ENCODE results near the gene LRRC38. TPM values are rescaled to one million over a fixed set of nuclear protein-coding genes. Genes with fewer than 3 reads are reported as not detected.

The LRRC38 gene
- total and polyA plus RNA-seq, 12 donors = 3.2 to 60.3 (median 9.5) TPM

GRCh38 chr1:13494712-13495111, 19.1 kb downstream of the LRRC38 start:
- WGBS, 4 donors = 41 to 70% (median 67%) methylated on average over 6 of the region's 6 CpGs
- no peaks in the 10 kb centered on the region for H3K36me3 ChIP-seq (replicated peaks in 1 of 2)
- H3K4me1 ChIP-seq (replicated peaks in 1 of 2) = peaks cover 7 to 12% of the 10 kb centered on the region in 2 donors
- H3K9me3 ChIP-seq (replicated peaks in 1 of 3) = no peaks in the 10 kb centered on the region
- intact Hi-C loops (cut with DNase I) = no loop called here
- peak overlapping the region in 2 of 5 donors; percentile 62 to 71 for H3K27ac ChIP-seq
- H3K27me3 ChIP-seq = no peaks in the 10 kb centered on the region
- H3K4me3 ChIP-seq = no peak overlapping the region
- TF ChIP-seq CTCF (IDR thresholded peaks at IDR 0.05) (no peak), POLR2A (IDR thresholded peaks at IDR 0.05) (no peak)
- DNase-seq = no peak

GRCh38 chr1:13494025-13494424, 19.8 kb downstream of the LRRC38 start:
- H3K27me3 ChIP-seq = no peaks in the 10 kb centered on the region
- no peaks in the 10 kb centered on the region for H3K9me3 ChIP-seq (replicated peaks in 1 of 3)
- TF ChIP-seq POLR2A (IDR thresholded peaks at IDR 0.05) = no peak
- no peak for TF ChIP-seq CTCF (IDR thresholded peaks at IDR 0.05)
- intact Hi-C loops (cut with DNase I) = no loop called here
- no peak overlapping the region for H3K4me3 ChIP-seq
- H3K4me1 ChIP-seq (replicated peaks in 1 of 2) = peaks cover 8 to 12% of the 10 kb centered on the region in 2 donors
- no peaks in the 10 kb centered on the region for H3K36me3 ChIP-seq (replicated peaks in 1 of 2)
- 52 to 69% (median 54%) methylated on average over 3 to 5 of the region's 5 CpGs for WGBS, 4 donors
- peak in 1 of 7 donors; percentile 46 for DNase-seq
- peak overlapping the region in 1 of 5 donors; percentile 71 for H3K27ac ChIP-seq

DNA sequence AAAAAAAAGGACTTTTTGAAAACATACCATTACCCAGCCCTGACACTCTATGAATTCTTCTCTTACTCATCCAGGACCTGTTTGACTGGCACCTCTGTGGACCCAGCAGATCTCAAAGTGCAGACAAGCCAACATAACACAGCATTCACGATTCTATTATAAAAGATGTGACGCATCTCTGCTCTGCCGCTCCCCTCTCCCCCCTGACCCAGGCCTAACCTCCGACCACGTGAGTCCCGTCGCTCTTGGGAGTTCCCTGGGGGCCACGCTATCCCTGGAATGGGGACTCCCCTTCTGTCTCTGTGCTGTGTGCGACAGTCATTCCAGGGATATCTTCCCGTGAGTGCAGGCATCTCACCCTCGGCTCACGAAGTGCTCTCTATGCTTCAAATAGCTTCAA, 21.1 kb downstream of the LRRC38 start:
- H3K9me3 ChIP-seq (replicated peaks in 1 of 3) = no peaks in the 10 kb centered on the region
- intact Hi-C loops (cut with DNase I) = no loop called here
- no peaks in the 10 kb centered on the region for H3K27me3 ChIP-seq
- H3K4me3 ChIP-seq = no peak overlapping the region
- H3K36me3 ChIP-seq (replicated peaks in 1 of 2) = no peaks in the 10 kb centered on the region
- H3K27ac ChIP-seq = no peak overlapping the region
- 70 to 75% (median 72%) methylated on average over 7 to 12 of the region's 12 CpGs for WGBS, 4 donors
- TF ChIP-seq POLR2A (IDR thresholded peaks at IDR 0.05) = no peak
- TF ChIP-seq CTCF (IDR thresholded peaks at IDR 0.05) = no peak
- DNase-seq = no peak
- H3K4me1 ChIP-seq (replicated peaks in 1 of 2) = peaks cover 19 to 23% of the 10 kb centered on the region in 2 donors

GRCh38 chr1:13487957-13488356, 25.8 kb downstream of the LRRC38 start:
- DNase-seq = no peak
- WGBS, 4 donors = 41 to 61% (median 52%) methylated on average over 3 of the region's 3 CpGs
- Histone ChIP-seq H3K36me3 (replicated peaks in 1 of 2) (no peaks in the 10 kb centered on the region), H3K4me3 (no peak overlapping the region), H3K4me1 (replicated peaks in 1 of 2) (peaks cover 11 to 12% of the 10 kb centered on the region in 2 donors), H3K27me3 (no peaks in the 10 kb centered on the region), H3K27ac (peak overlapping the region in 4 of 5 donors; percentile 9 to 90 (median 61)), H3K9me3 (replicated peaks in 1 of 3) (no peaks in the 10 kb centered on the region)
- intact Hi-C loops (cut with DNase I) = no loop called here
- TF ChIP-seq CTCF (IDR thresholded peaks at IDR 0.05) (no peak), POLR2A (IDR thresholded peaks at IDR 0.05) (no peak)

Data from adrenal gland (tissue), 12 donors.